K562 treated with DMSO at 1 percent for 4 hours (cell line): ENCODE results near the gene HMGCL. TPM values are rescaled to one million over a fixed set of nuclear protein-coding genes. Genes with fewer than 3 reads are reported as not detected.

Experiments
- total RNA-seq: library from RNA; unstranded; fragments of 300-600 nt; gene quantifications from 2 replicates; pipeline ENCODE4 v1.2.3, GENCODE V29; 2022; ENCODE audit not compliant: insufficient read depth

Gene HMGCL
- 34.6 and 40.8 TPM in 2 replicates for total RNA-seq

GRCh38 chr1:23825076-23825761 lies at the start of gene HMGCL:
Gene HMGCL (minus strand): TSS chr1:23825429. CDS start chr1:23825415, 14 bp downstream.

GRCh38 chr1:23867895-23868556 lies 42.8 kb upstream of the HMGCL start, which contains the start of gene FUCA1:
Gene FUCA1 (minus strand): TSS chr1:23868290. CDS start chr1:23868286, 4 bp downstream.

GRCh38 chr1:23800400-23801337 lies 24.6 kb downstream of the HMGCL start, which contains the start of gene GALE:
Gene GALE (minus strand): TSS chr1:23800754. CDS start chr1:23799007, 1,747 bp downstream.

GRCh38 chr1:23790696-23791515 lies 34.3 kb downstream of the HMGCL start, which contains the start of gene LYPLA2:
Gene LYPLA2 (plus strand): TSS chr1:23791145. CDS start chr1:23792683, 1,538 bp downstream.

GRCh38 chr1:23777979-23778814 lies 47.0 kb downstream of the HMGCL start, which contains the start of gene PITHD1:
Gene PITHD1 (plus strand): TSS chr1:23778418. CDS start chr1:23778516, 98 bp downstream.

Other genes starting within 250 kb of the HMGCL start
- gene RPL11, start 133.6 kb downstream of the HMGCL start, total RNA-seq = 4,131 and 4,270 TPM in 2 replicates
- gene ELOA, start 82.0 kb downstream of the HMGCL start, total RNA-seq = 14.8 and 16.6 TPM in 2 replicates
- 140 and 154 TPM in 2 replicates for gene PITHD1, start 47.0 kb downstream of the HMGCL start, total RNA-seq
- gene LYPLA2, start 34.3 kb downstream of the HMGCL start, total RNA-seq = 74.1 and 82.3 TPM in 2 replicates
- gene GALE, start 24.7 kb downstream of the HMGCL start, total RNA-seq = 87.8 and 94.9 TPM in 2 replicates
- 21.0 and 21.8 TPM in 2 replicates for gene FUCA1, start 42.9 kb upstream of the HMGCL start, total RNA-seq
- not detected in 2 replicates for gene CNR2, start 87.9 kb upstream of the HMGCL start, total RNA-seq
- 95.7 and 120 TPM in 2 replicates for gene PNRC2, start 134.4 kb upstream of the HMGCL start, total RNA-seq
- gene SRSF10, start 154.9 kb upstream of the HMGCL start, total RNA-seq = 65.2 and 91.6 TPM in 2 replicates